ENCODE data around the gene MYO5C. TPM values are rescaled to one million over a fixed set of nuclear protein-coding genes. Genes with fewer than 3 reads are reported as not detected.

Gene MYO5C
- total RNA-seq, 1 donor from 2014 or later, result 22.9 TPM

- H3K4me3 Mint-ChIP-seq (ENCODE audit: unreplicated experiment), result no peak overlapping the region
- H3K4me1 Mint-ChIP-seq (ENCODE audit: unreplicated experiment), result no peaks in the 10 kb centered on the region
- H3K27ac Mint-ChIP-seq (ENCODE audit: unreplicated experiment), result no peak overlapping the region
- no peak for TF ChIP-seq CTCF (IDR thresholded peaks at IDR 0.05; ENCODE audit: unreplicated experiment)
- no peaks in the 10 kb centered on the region for H3K27me3 Mint-ChIP-seq (ENCODE audit: unreplicated experiment)
- no peak for DNase-seq (ENCODE audit: low spot score)
- peaks cover 4% of the 10 kb centered on the region for H3K36me3 Mint-ChIP-seq (ENCODE audit: low read depth, unreplicated experiment)
- no peaks in the 10 kb centered on the region for H3K9me3 Mint-ChIP-seq (ENCODE audit: unreplicated experiment)
Measured at GRCh38 chr15:52199271-52199670, 96.3 kb downstream of the MYO5C start.

- H3K27me3 Mint-ChIP-seq (ENCODE audit: unreplicated experiment), result no peaks in the 10 kb centered on the region
Measured at GRCh38 chr15:52196891-52197290, 98.7 kb downstream of the MYO5C start.

GRCh38 chr15:52193791-52194190 is 101.8 kb downstream of the MYO5C start:
- peaks cover 8% of the 10 kb centered on the region for H3K4me1 Mint-ChIP-seq (ENCODE audit: unreplicated experiment)
- H3K27me3 Mint-ChIP-seq (ENCODE audit: unreplicated experiment), result peaks cover 1% of the 10 kb centered on the region
- no peaks in the 10 kb centered on the region for H3K36me3 Mint-ChIP-seq (ENCODE audit: low read depth, unreplicated experiment)
- H3K27ac Mint-ChIP-seq (ENCODE audit: unreplicated experiment), result no peak overlapping the region
- DNase-seq (ENCODE audit: low spot score), result no peak
- H3K4me3 Mint-ChIP-seq (ENCODE audit: unreplicated experiment), result no peak overlapping the region
- TF ChIP-seq CTCF (IDR thresholded peaks at IDR 0.05; ENCODE audit: unreplicated experiment), result no peak
- no peaks in the 10 kb centered on the region for H3K9me3 Mint-ChIP-seq (ENCODE audit: unreplicated experiment)

More at GRCh38 chr15:52196891-52197290, 98.7 kb downstream of the MYO5C start:
- TF ChIP-seq CTCF (IDR thresholded peaks at IDR 0.05; ENCODE audit: unreplicated experiment), result no peak
- Mint-ChIP-seq H3K9me3 (ENCODE audit: unreplicated experiment) (no peaks in the 10 kb centered on the region), H3K27ac (ENCODE audit: unreplicated experiment) (no peak overlapping the region), H3K4me1 (ENCODE audit: unreplicated experiment) (no peaks in the 10 kb centered on the region), H3K4me3 (ENCODE audit: unreplicated experiment) (no peak overlapping the region), H3K36me3 (ENCODE audit: low read depth, unreplicated experiment) (no peaks in the 10 kb centered on the region)
- no peak for DNase-seq (ENCODE audit: low spot score)

- no peak for DNase-seq (ENCODE audit: low spot score)
- Mint-ChIP-seq H3K27ac (ENCODE audit: unreplicated experiment) (no peak overlapping the region), H3K36me3 (ENCODE audit: low read depth, unreplicated experiment) (no peaks in the 10 kb centered on the region), H3K27me3 (ENCODE audit: unreplicated experiment) (peaks cover 1% of the 10 kb centered on the region), H3K9me3 (ENCODE audit: unreplicated experiment) (no peaks in the 10 kb centered on the region), H3K4me3 (ENCODE audit: unreplicated experiment) (no peak overlapping the region), H3K4me1 (ENCODE audit: unreplicated experiment) (peaks cover 8% of the 10 kb centered on the region)
- no peak for TF ChIP-seq CTCF (IDR thresholded peaks at IDR 0.05; ENCODE audit: unreplicated experiment)
Measured at GRCh38 chr15:52193321-52193720, 102.3 kb downstream of the MYO5C start.

- H3K4me3 Mint-ChIP-seq (ENCODE audit: unreplicated experiment), result no peak within 1 kb of the TSS
- H3K36me3 Mint-ChIP-seq (ENCODE audit: low read depth, unreplicated experiment), result no peaks in the 10 kb centered on the region
- no peak within 1 kb of the TSS for H3K27ac Mint-ChIP-seq (ENCODE audit: unreplicated experiment)
- DNase-seq (ENCODE audit: low spot score), result peak; percentile 15
- H3K27me3 Mint-ChIP-seq (ENCODE audit: unreplicated experiment), result peaks cover 1% of the 10 kb centered on the region
- TF ChIP-seq CTCF (IDR thresholded peaks at IDR 0.05; ENCODE audit: unreplicated experiment), result no peak
- H3K4me1 Mint-ChIP-seq (ENCODE audit: unreplicated experiment), result peaks cover 8% of the 10 kb centered on the region
- no peaks in the 10 kb centered on the region for H3K9me3 Mint-ChIP-seq (ENCODE audit: unreplicated experiment)
Measured at GRCh38 chr15:52191207-52191606, 104.4 kb downstream of the MYO5C start, which contains the start of gene GNB5. GNB5 (minus strand) TSS chr15:52191392; CDS start chr15:52184676, 6,716 bp downstream.
